ENCODE measurements around the gene BACH1.
"Not testable (repeated sequence)": the region's sequence is repeated elsewhere in the genome, so short reads cannot be mapped to it uniquely, and the experiment has no call there.

- TF ChIP-seq CTCF, POLR2A, POLR2AphosphoS5 (IDR thresholded peaks at IDR 0.05): not testable (repeated sequence)
These were observed 58.1 kb downstream of the BACH1 start for GRCh38 chr21:29356810-29357209.

All from breast epithelium (tissue), 3 donors.